ENCODE data around the gene PYDC2. TPM values are rescaled to one million over a fixed set of nuclear protein-coding genes. Genes with fewer than 3 reads are reported as not detected.
A peak's percentile ranks its signal among the peaks of the same experiment; 100 is the strongest.

The PYDC2 gene
- total RNA-seq, 1 donor = not detected

DNA sequence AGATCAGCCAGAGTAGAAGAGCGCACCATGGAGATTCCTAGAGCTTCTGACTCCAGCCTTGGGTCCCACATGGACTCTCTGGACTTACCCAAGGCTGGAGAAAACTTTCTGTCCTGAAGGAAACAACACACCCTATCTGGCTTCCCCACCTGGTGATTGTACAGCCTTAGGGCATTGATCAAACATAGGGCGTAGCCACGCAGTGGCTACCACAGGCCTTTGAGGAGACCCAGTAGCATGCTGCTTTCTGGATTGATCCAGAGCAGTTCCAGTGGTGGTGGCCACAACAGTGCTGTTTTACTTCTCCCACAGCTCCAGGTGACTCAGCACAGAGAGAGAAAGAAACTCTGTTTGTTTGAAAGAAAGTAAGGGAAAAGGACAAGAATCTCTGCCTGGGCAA is 23.5 kb downstream of the PYDC2 start:
- no peak overlapping the region for H3K4me3 ChIP-seq (ENCODE audit: low read depth, low read length)
- no peak for DNase-seq (ENCODE audit: low read depth)
- TF ChIP-seq, protein P1, sequence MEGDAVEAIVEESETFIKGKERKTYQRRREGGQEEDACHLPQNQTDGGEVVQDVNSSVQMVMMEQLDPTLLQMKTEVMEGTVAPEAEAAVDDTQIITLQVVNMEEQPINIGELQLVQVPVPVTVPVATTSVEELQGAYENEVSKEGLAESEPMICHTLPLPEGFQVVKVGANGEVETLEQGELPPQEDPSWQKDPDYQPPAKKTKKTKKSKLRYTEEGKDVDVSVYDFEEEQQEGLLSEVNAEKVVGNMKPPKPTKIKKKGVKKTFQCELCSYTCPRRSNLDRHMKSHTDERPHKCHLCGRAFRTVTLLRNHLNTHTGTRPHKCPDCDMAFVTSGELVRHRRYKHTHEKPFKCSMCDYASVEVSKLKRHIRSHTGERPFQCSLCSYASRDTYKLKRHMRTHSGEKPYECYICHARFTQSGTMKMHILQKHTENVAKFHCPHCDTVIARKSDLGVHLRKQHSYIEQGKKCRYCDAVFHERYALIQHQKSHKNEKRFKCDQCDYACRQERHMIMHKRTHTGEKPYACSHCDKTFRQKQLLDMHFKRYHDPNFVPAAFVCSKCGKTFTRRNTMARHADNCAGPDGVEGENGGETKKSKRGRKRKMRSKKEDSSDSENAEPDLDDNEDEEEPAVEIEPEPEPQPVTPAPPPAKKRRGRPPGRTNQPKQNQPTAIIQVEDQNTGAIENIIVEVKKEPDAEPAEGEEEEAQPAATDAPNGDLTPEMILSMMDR (IDR thresholded peaks at IDR 0.05; ENCODE audit: insufficient read depth, low read length) = no peak

DNA sequence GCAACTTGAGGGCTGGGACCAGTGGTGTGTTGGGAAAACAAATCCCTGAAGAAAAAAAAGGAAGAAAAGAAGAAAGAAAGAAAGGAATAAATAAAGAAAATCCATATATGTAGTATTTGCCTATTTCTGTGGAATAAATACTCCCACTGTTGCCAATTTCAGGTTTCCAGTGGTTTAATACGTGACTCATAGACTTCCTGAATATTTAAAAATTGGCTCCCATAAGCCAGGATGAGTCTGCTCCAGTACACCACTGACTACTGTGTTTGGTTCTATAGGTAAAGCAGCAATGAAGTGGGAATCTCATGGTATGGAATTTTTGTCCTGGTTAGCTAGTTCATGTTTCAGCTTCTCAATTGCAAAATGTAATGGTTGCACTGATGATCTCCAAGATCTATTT is 31.6 kb downstream of the PYDC2 start:
- TF ChIP-seq, protein P1 (IDR thresholded peaks at IDR 0.05; ENCODE audit: insufficient read depth, low read length) = no peak
- DNase-seq (ENCODE audit: low read depth) = peak; percentile 36
- H3K4me3 ChIP-seq (ENCODE audit: low read depth, low read length) = no peak overlapping the region

DNA sequence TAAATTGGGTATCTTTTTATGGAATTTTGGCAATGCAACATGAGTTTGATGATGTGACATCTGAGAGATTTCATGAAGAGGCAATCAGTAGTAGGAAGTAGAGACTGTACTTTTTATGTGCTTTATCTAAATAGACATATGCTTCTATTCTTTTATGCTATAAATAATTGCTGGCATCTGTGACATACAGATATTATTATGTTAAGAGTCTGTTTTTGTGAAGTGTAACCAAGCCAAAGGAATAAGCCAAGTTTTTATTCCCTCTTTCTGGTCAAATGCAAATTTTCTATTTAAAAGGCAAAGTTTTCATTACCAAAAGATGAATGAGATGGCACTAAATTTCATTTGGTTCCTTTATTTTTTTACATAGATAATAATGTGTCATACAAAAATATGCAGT is 32.4 kb downstream of the PYDC2 start:
- no peak overlapping the region for H3K4me3 ChIP-seq (ENCODE audit: low read depth, low read length)
- TF ChIP-seq, protein P1 (IDR thresholded peaks at IDR 0.05; ENCODE audit: insufficient read depth, low read length) = no peak
- DNase-seq (ENCODE audit: low read depth) = no peak

DNA sequence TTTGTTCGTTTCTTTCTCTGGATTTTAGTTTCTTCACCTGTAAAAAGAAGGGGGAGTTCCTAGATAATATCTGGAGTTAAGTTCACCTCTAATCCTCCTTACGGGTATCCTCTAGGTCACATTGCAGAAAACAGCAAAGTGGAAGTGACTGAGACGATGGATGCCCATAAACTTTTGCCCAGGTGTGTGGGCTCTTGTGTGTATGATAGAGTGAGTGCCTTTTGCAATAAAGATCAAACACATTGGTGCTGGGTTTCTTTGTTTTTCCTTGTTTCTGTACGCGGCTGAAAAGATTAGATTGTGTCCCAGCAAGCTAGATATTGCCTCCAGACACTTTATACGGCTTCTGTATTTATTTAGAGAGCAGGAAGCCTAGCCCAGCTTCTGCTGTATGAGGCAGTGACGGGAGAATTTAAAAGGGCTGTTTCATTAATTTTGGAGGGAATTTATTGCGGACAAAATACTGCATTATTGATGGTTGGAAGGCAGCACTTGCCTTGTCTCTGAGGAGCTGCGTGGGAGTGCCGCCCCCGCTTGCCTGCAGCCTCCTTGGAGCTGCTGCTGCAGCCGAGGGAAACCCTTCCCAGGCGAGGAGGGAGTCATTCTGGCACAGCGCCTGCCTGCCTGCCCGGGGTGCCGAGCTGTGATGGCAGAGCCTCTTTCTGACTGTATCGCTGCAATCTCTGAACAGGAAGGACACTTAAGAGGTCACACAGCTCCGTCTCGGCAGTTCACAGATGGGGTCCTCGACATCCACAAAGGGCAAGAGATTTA is 38.5 kb downstream of the PYDC2 start:
- TF ChIP-seq, protein P1 (IDR thresholded peaks at IDR 0.05; ENCODE audit: insufficient read depth, low read length) = no peak
- peak overlapping the region; percentile 39 for H3K4me3 ChIP-seq (ENCODE audit: low read depth, low read length)
- peak; percentile 37 for DNase-seq (ENCODE audit: low read depth)

DNA sequence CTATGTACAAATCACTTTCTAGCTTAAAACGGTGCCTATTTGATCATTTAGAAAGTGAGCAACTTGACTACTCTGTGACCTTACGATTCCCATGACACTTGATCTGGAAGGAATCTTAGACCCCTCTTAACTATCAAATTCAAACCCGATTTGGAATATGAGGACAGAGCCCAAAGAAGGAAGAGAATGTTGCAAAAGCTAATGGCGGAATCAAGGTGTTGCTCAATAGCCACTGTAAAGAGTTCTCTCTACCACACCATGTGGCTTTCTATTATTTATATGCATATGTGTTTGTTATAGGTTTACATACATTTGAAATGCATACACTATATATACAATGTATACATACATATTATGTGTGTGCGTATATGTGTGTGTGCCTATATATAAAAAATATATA is 39.9 kb downstream of the PYDC2 start:
- TF ChIP-seq, protein P1 (IDR thresholded peaks at IDR 0.05; ENCODE audit: insufficient read depth, low read length) = no peak
- no peak overlapping the region for H3K4me3 ChIP-seq (ENCODE audit: low read depth, low read length)
- DNase-seq (ENCODE audit: low read depth) = no peak

DNA sequence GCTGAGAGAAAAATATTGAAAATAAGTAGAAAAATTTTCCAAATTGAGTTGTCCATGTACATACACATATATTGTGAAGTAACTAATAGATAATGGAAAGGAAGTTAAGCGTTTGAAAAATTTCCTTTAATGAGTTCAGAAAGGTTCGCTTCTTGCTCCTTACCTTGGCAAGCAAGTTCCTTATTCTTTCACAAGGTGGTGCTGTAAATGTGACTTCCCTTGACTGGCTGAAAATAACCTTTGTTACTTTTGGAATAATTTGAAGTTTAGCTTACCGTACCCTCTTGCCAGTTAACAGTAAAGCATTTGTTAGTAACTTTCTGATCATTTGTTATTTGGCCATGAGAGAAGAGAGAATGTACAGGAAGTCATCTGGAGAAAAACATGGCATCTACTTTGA is 41.6 kb downstream of the PYDC2 start:
- no peak overlapping the region for H3K4me3 ChIP-seq (ENCODE audit: low read depth, low read length)
- DNase-seq (ENCODE audit: low read depth) = no peak
- TF ChIP-seq, protein P1 (IDR thresholded peaks at IDR 0.05; ENCODE audit: insufficient read depth, low read length) = peak; percentile 12

DNA sequence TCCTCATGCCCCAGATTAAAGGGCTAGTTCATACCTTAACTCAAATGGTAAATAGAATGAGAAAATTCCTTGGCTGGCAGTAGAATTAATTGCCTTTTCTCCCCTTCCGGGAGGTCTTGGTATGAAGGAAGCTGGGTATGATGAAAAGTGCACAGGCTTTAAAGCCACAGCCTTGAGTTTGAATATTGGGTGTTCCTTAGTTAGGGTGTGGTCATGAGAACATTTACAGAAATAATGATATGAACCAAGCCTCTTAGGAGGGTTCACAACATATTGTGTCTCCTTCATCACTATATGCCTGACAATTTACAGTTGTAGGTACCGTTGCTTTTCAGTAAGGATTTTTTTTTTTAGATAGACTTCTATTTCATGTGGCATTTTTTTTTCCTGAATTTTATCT is 48.1 kb downstream of the PYDC2 start:
- no peak overlapping the region for H3K4me3 ChIP-seq (ENCODE audit: low read depth, low read length)
- TF ChIP-seq, protein P1 (IDR thresholded peaks at IDR 0.05; ENCODE audit: insufficient read depth, low read length) = no peak
- DNase-seq (ENCODE audit: low read depth) = no peak

All from fibroblast of the aortic adventitia (primary cell).